WERI-Rb-1 (cell line): ENCODE measurements around the gene REM1.

Experiments
- DNase-seq: peaks from one replicate; pipeline ENCODE4 v3.0.0-alpha.2; 2020
- H3K27ac ChIP-seq: fragments of 250-450 bp; sonication (Bioruptor Pico); 2 replicates; pipeline ENCODE4 v1.5.1; 2020; ENCODE audit warnings: mild to moderate bottlenecking, moderate library complexity
- H3K27me3 ChIP-seq: fragments of 250-450 bp; sonication (Bioruptor Pico); 2 replicates; pipeline ENCODE4 v1.5.1; 2021; ENCODE audit warnings: mild to moderate bottlenecking, low read depth, moderate library complexity; ENCODE audit not compliant: insufficient read depth, severe bottlenecking
- H3K36me3 ChIP-seq: fragments of 250-450 bp; sonication (Bioruptor Pico); 2 replicates; pipeline ENCODE4 v1.5.1; 2020; ENCODE audit warnings: mild to moderate bottlenecking, moderate library complexity
- H3K4me3 ChIP-seq: 2 replicates; pipeline ENCODE4 v1.5.1; 2011; ENCODE audit warnings: low read depth, mild to moderate bottlenecking, control low read depth, low read length
- H3K9me3 ChIP-seq: fragments of 250-450 bp; sonication (Bioruptor Pico); 2 replicates; pipeline ENCODE4 v1.5.1; 2021; ENCODE audit warnings: mild to moderate bottlenecking, moderate library complexity; ENCODE audit not compliant: severe bottlenecking
- CTCF ChIP-seq: IDR thresholded peaks from 2 replicates; pipeline ENCODE4 v1.5.1; 2011; ENCODE audit warnings: low read depth, mild to moderate bottlenecking, control low read depth, inconsistent platforms, low read length

REM1 gene

GRCh38 chr20:31476643-31477215 lies 1.6 kb downstream of the REM1 start:
- Histone ChIP-seq H3K9me3 (no peaks in the 10 kb centered on the region), H3K36me3 (no peaks in the 10 kb centered on the region), H3K27me3 (no peaks in the 10 kb centered on the region), H3K4me3 (no peak overlapping the region), H3K27ac (no peak overlapping the region)
- TF ChIP-seq CTCF: no peak
- no peak for DNase-seq

GRCh38 chr20:31484001-31484400 lies 8.9 kb downstream of the REM1 start:
- DNase-seq: no peak
- no peak overlapping the region for H3K27ac ChIP-seq
- no peak overlapping the region for H3K4me3 ChIP-seq
- no peaks in the 10 kb centered on the region for H3K9me3 ChIP-seq
- no peaks in the 10 kb centered on the region for H3K36me3 ChIP-seq
- TF ChIP-seq CTCF: no peak
- H3K27me3 ChIP-seq: no peaks in the 10 kb centered on the region

- Histone ChIP-seq H3K4me3 (no peak overlapping the region), H3K36me3 (no peaks in the 10 kb centered on the region), H3K27ac (no peak overlapping the region), H3K9me3 (no peaks in the 10 kb centered on the region), H3K27me3 (no peaks in the 10 kb centered on the region)
- no peak for DNase-seq
- TF ChIP-seq CTCF: no peak
Observed at GRCh38 chr20:31485450-31486339, 10.6 kb downstream of the REM1 start.

- H3K27ac ChIP-seq: no peak overlapping the region
- H3K9me3 ChIP-seq: no peaks in the 10 kb centered on the region
- no peak for TF ChIP-seq CTCF
Observed at GRCh38 chr20:31488115-31488514, 13.0 kb downstream of the REM1 start.

DNA sequence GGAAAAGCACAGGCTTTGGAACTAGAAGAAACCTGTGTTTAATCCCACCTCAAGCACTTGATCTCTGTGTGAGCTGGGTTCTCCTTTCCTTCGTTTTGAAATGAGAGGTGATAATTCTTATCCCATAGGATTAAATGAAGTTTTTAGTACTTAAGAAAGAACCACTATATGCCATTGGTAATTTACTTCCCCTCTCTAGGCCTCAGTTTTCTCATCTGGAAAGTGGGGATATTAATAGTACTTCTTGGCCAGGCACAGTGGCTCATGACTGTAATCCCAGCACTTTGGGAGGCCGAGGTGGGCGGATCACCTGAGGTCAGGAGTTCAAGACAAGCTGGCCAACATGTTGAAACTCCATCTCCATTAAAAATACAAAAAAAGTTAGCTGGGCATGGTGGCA lies 14.1 kb downstream of the REM1 start:
- H3K27ac ChIP-seq: no peak overlapping the region
- H3K27me3 ChIP-seq: no peaks in the 10 kb centered on the region
- no peaks in the 10 kb centered on the region for H3K9me3 ChIP-seq
- H3K4me3 ChIP-seq: no peak overlapping the region
- no peak for DNase-seq
- H3K36me3 ChIP-seq: no peaks in the 10 kb centered on the region
- TF ChIP-seq CTCF: no peak

More at GRCh38 chr20:31488115-31488514, 13.0 kb downstream of the REM1 start:
- no peaks in the 10 kb centered on the region for H3K27me3 ChIP-seq
- no peak for DNase-seq
- no peaks in the 10 kb centered on the region for H3K36me3 ChIP-seq
- H3K4me3 ChIP-seq: no peak overlapping the region
